ENCODE results near the gene PDK2. TPM values are rescaled to one million over a fixed set of nuclear protein-coding genes. Genes with fewer than 3 reads are reported as not detected.

Gene PDK2
- total RNA-seq, 1 experiment from 2014 or later = 20.4 TPM

GRCh38 chr17:50051082-50051576 lies 44.0 kb upstream of the PDK2 start:
- CTCF ChIA-PET = no interaction called here
- peak; percentile 67 for DNase-seq (ENCODE audit: low spot score)
- BruUV-seq (replicated peaks) = no TSS peak
- H3K27me3 ChIP-seq (replicated peaks; ENCODE audit: insufficient read depth, low read depth, low read length, poor library complexity) = peaks cover 7% of the 10 kb centered on the region
- TF ChIP-seq EZH2 (IDR thresholded peaks at IDR 0.05; ENCODE audit: borderline replicate concordance, low read depth, low read length, poor library complexity, severe bottlenecking) = no peak
- no peak for TF ChIP-seq CTCF (conservative IDR thresholded peaks at IDR 0.05; ENCODE audit: low read depth, low read length)
- no peaks in the 10 kb centered on the region for H3K36me3 ChIP-seq (ENCODE audit: insufficient read depth, low read length, poor library complexity, severe bottlenecking)
- no peak overlapping the region for H3K27ac ChIP-seq (ENCODE audit: low read depth, low read length, poor library complexity, severe bottlenecking)
- H3K4me1 ChIP-seq (ENCODE audit: insufficient read depth, low read length, poor library complexity, severe bottlenecking) = peaks cover 6% of the 10 kb centered on the region
- POLR2A ChIA-PET (ENCODE audit: low non-redundant PET) = no interaction called here
- no peak overlapping the region for H3K4me3 ChIP-seq (ENCODE audit: low read depth, low read length, poor library complexity, severe bottlenecking)
- intact Hi-C loops (cut with micrococcal nuclease; ENCODE audit: unreplicated experiment) = no loop called here
- H3K9me3 ChIP-seq (ENCODE audit: low read depth, low read length, poor library complexity, severe bottlenecking) = no peaks in the 10 kb centered on the region

- no peak for DNase-seq (ENCODE audit: low spot score)
- Histone ChIP-seq H3K9me3 (ENCODE audit: low read depth, low read length, poor library complexity, severe bottlenecking) (no peaks in the 10 kb centered on the region), H3K27ac (ENCODE audit: low read depth, low read length, poor library complexity, severe bottlenecking) (no peak overlapping the region), H3K36me3 (ENCODE audit: insufficient read depth, low read length, poor library complexity, severe bottlenecking) (no peaks in the 10 kb centered on the region), H3K27me3 (replicated peaks; ENCODE audit: insufficient read depth, low read depth, low read length, poor library complexity) (peaks cover 12% of the 10 kb centered on the region), H3K4me3 (ENCODE audit: low read depth, low read length, poor library complexity, severe bottlenecking) (no peak overlapping the region), H3K4me1 (ENCODE audit: insufficient read depth, low read length, poor library complexity, severe bottlenecking) (peaks cover 8% of the 10 kb centered on the region)
- intact Hi-C loops (cut with micrococcal nuclease; ENCODE audit: unreplicated experiment) = no loop called here
- ChIA-PET CTCF (no interaction called here), POLR2A (ENCODE audit: low non-redundant PET) (no interaction called here)
- TF ChIP-seq EZH2 (IDR thresholded peaks at IDR 0.05; ENCODE audit: borderline replicate concordance, low read depth, low read length, poor library complexity, severe bottlenecking) (no peak), CTCF (conservative IDR thresholded peaks at IDR 0.05; ENCODE audit: low read depth, low read length) (no peak)
- BruUV-seq (replicated peaks) = no TSS peak
These were observed 43.5 kb upstream of the PDK2 start for GRCh38 chr17:50051606-50052005.

DNA sequence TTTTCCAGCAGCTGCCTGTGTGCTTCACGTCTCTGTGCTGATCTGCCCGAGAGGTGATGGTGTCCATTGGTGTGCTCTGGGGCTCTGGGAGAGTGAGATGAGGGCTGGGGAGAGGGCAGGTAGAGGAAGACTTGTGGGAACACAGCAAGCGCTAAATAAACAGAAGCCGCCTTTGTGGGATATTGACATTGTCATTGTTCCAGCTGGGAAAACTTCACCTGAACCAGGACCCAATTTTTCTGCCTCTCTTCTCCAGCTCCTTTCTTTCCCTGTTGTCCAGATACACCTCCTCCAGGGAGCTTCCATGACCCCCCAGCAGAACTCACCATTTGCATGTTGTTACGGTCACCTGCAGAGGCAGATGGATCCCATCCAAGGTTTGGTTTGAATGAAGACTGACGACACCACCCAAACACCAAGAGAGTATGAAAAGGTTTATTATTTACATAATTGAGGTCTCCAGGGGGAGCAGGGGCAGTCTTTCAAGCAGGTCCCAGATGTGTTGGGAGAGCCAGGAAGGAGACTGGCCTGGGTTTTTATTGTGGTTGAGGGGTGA lies 42.8 kb upstream of the PDK2 start:
- TF ChIP-seq EZH2 (IDR thresholded peaks at IDR 0.05; ENCODE audit: borderline replicate concordance, low read depth, low read length, poor library complexity, severe bottlenecking) (no peak), CTCF (conservative IDR thresholded peaks at IDR 0.05; ENCODE audit: low read depth, low read length) (no peak)
- DNase-seq (ENCODE audit: low spot score) = no peak
- H3K4me1 ChIP-seq (ENCODE audit: insufficient read depth, low read length, poor library complexity, severe bottlenecking) = peaks cover 10% of the 10 kb centered on the region
- BruUV-seq (replicated peaks) = no TSS peak
- peaks cover 19% of the 10 kb centered on the region for H3K27me3 ChIP-seq (replicated peaks; ENCODE audit: insufficient read depth, low read depth, low read length, poor library complexity)
- intact Hi-C loops (cut with micrococcal nuclease; ENCODE audit: unreplicated experiment) = no loop called here
- ChIA-PET POLR2A (ENCODE audit: low non-redundant PET) (no interaction called here), CTCF (no interaction called here)
- no peak overlapping the region for H3K27ac ChIP-seq (ENCODE audit: low read depth, low read length, poor library complexity, severe bottlenecking)
- no peaks in the 10 kb centered on the region for H3K9me3 ChIP-seq (ENCODE audit: low read depth, low read length, poor library complexity, severe bottlenecking)
- no peak overlapping the region for H3K4me3 ChIP-seq (ENCODE audit: low read depth, low read length, poor library complexity, severe bottlenecking)
- H3K36me3 ChIP-seq (ENCODE audit: insufficient read depth, low read length, poor library complexity, severe bottlenecking) = no peaks in the 10 kb centered on the region

Measured in A673 (cell line).